Caco-2 (cell line): ENCODE measurements around the gene ZNF45. TPM values are rescaled to one million over a fixed set of nuclear protein-coding genes. Genes with fewer than 3 reads are reported as not detected.

Experiments used
- BruUV-seq: library from RNA; stranded (reverse); fragments of 400-500 nt; replicated peaks from 2 replicates; lab custom pipeline; 2021; lab: Mats Ljungman, UMichigan
- CTCF ChIA-PET: fragments of 300-600 bp; sonication (Branson Sonifier 250); formaldehyde crosslinking; loops from one replicate; lab custom pipeline; 2022; ENCODE audit warnings: antibody characterized with exemption; lab: Charles Lee
- POLR2A ChIA-PET: fragments of 300-600 bp; sonication (Branson Sonifier 250); formaldehyde crosslinking; loops from one replicate; lab custom pipeline; 2022; ENCODE audit warnings: antibody characterized with exemption; lab: Charles Lee
- DNase-seq, 2 experiments: peaks; one replicate each; pipeline versions ENCODE4 v3.0.0 to v3.0.0-alpha.2; 2020 to 2022
- H3K27me3 ChIP-seq: replicated peaks from 2 replicates; pipeline ENCODE4 v1.6.0; 2011; ENCODE audit warnings: low read length; ENCODE audit not compliant: control insufficient read depth, insufficient read depth
- H3K36me3 ChIP-seq: 2 replicates; pipeline ENCODE4 v1.5.1; 2011; ENCODE audit warnings: low read length; ENCODE audit not compliant: control insufficient read depth, insufficient read depth
- H3K4me1 ChIP-seq: fragments of 250-450 bp; sonication (Bioruptor Pico); 2 replicates; pipeline ENCODE4 v1.5.1; 2020; ENCODE audit warnings: mild to moderate bottlenecking
- H3K4me3 ChIP-seq: 2 replicates; pipeline ENCODE4 v1.5.1; 2011; ENCODE audit warnings: low read depth, mild to moderate bottlenecking, control low read depth, low read length
- H3K9me3 ChIP-seq: fragments of 250-450 bp; sonication (Bioruptor Pico); 2 replicates; pipeline ENCODE4 v1.5.1; 2020; ENCODE audit warnings: mild to moderate bottlenecking, moderate library complexity
- H3K27ac Mint-ChIP-seq: one replicate; pipeline ENCODE4 v1.8.0; 2022; ENCODE audit warnings: mixed read lengths; ENCODE audit not compliant: unreplicated experiment
- H3K27me3 Mint-ChIP-seq: one replicate; pipeline ENCODE4 v1.8.0; 2022; ENCODE audit warnings: mixed read lengths; ENCODE audit not compliant: insufficient read depth, unreplicated experiment
- H3K36me3 Mint-ChIP-seq: one replicate; pipeline ENCODE4 v1.8.0; 2022; ENCODE audit warnings: mild to moderate bottlenecking, mixed read lengths; ENCODE audit not compliant: insufficient read depth, unreplicated experiment
- H3K4me1 Mint-ChIP-seq: one replicate; pipeline ENCODE4 v1.8.0; 2022; ENCODE audit warnings: low read depth, mixed read lengths; ENCODE audit not compliant: unreplicated experiment
- H3K4me3 Mint-ChIP-seq: one replicate; pipeline ENCODE4 v1.8.0; 2022; ENCODE audit warnings: mild to moderate bottlenecking, moderate library complexity, mixed read lengths; ENCODE audit not compliant: unreplicated experiment
- H3K9me3 Mint-ChIP-seq: one replicate; pipeline ENCODE4 v1.8.0; 2022; ENCODE audit warnings: mixed read lengths; ENCODE audit not compliant: unreplicated experiment
- intact Hi-C: fragments of 100-400 bp; cut with micrococcal nuclease; formaldehyde crosslinking; loops from one replicate; pipeline ENCODE4 v1.10.0; 2022; ENCODE audit not compliant: unreplicated experiment
- total RNA-seq: library from RNA; stranded (reverse); gene quantifications from 2 replicates; pipeline ENCODE4 v1.2.3, GENCODE V29; 2022
- TF ChIP-seq, protein P1 (sequence below), 2 experiments: fragments of 200-600 bp in 1 of 2; IDR thresholded peaks; 1 replicate in 1 of 2; 2 replicates in 1 of 2; pipeline versions ENCODE4 v1.5.1 to v1.8.0; 2011 to 2022; ENCODE audit warnings: antibody characterized with exemption in 1 of 2, control low read depth in 1 of 2, inconsistent platforms in 1 of 2, low read depth in 1 of 2, low read length in 1 of 2, mild to moderate bottlenecking in 1 of 2, moderate library complexity in 1 of 2; ENCODE audit not compliant: insufficient read depth in 1 of 2, severe bottlenecking in 1 of 2, unreplicated experiment in 1 of 2

Gene ZNF45
- total RNA-seq, 1 experiment from 2014 or later = 14.8 TPM

DNA sequence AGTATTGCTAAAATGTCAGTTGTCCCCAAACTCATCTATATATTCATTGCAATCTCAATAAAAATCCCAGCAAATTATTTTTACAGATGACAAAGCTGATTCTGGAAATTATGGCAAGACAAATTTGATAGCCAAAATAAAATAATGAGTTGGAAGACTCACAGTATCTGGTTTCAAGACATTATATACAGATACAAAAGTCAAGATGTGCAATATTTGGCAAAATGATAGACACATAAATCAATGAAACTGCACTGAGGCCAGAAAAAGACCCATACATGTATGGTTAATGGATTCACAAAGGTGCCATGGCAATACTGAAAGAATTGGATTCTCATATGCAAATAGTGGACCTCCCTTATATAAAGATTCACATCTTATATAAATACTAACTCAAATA, 24.2 kb downstream of the ZNF45 start:
- intact Hi-C loops = no loop called here
- H3K27me3 Mint-ChIP-seq = no peaks in the 10 kb centered on the region
- peaks cover 50% of the 10 kb centered on the region for H3K9me3 Mint-ChIP-seq
- ChIA-PET POLR2A (no interaction called here), CTCF (no interaction called here)
- Histone ChIP-seq H3K36me3 (peaks cover 2% of the 10 kb centered on the region; the same call in 1 of the 2 replicates), H3K4me1 (no peaks in the 10 kb centered on the region), H3K9me3 (peaks cover 36% of the 10 kb centered on the region), H3K4me3 (no peak overlapping the region), H3K27me3 (no peaks in the 10 kb centered on the region)
- TF ChIP-seq, protein P1, sequence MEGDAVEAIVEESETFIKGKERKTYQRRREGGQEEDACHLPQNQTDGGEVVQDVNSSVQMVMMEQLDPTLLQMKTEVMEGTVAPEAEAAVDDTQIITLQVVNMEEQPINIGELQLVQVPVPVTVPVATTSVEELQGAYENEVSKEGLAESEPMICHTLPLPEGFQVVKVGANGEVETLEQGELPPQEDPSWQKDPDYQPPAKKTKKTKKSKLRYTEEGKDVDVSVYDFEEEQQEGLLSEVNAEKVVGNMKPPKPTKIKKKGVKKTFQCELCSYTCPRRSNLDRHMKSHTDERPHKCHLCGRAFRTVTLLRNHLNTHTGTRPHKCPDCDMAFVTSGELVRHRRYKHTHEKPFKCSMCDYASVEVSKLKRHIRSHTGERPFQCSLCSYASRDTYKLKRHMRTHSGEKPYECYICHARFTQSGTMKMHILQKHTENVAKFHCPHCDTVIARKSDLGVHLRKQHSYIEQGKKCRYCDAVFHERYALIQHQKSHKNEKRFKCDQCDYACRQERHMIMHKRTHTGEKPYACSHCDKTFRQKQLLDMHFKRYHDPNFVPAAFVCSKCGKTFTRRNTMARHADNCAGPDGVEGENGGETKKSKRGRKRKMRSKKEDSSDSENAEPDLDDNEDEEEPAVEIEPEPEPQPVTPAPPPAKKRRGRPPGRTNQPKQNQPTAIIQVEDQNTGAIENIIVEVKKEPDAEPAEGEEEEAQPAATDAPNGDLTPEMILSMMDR (IDR thresholded peaks at IDR 0.05; ENCODE audit: insufficient read depth in 1 of 2, low read depth in 1 of 2, low read length in 1 of 2, severe bottlenecking in 1 of 2, unreplicated experiment in 1 of 2) = no peak
- no TSS peak for BruUV-seq
- peaks cover 32% of the 10 kb centered on the region for H3K36me3 Mint-ChIP-seq
- no peaks in the 10 kb centered on the region for H3K4me1 Mint-ChIP-seq
- H3K27ac Mint-ChIP-seq = no peak overlapping the region
- H3K4me3 Mint-ChIP-seq = no peak overlapping the region
- DNase-seq = no peak

DNA sequence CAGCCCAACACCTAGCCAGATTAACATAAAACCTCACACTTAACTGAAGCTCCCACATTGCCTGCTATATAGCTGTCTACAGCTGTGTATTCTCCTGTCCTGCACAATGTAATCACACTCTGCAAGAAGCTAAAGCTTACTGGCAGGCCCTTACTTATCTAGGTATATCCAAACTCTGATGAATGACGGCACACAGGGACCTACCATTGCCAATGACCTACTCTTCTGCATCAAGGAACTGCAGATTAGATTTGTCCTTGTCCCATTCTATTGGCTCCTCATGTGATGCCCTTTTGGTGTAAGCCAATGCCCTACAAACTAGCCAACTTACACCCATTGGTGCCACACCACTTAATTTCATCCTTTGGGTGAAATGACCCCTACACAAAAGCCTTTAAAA, 26.4 kb downstream of the ZNF45 start:
- Mint-ChIP-seq H3K27ac (no peak overlapping the region), H3K36me3 (peaks cover 14% of the 10 kb centered on the region), H3K27me3 (no peaks in the 10 kb centered on the region), H3K4me1 (no peaks in the 10 kb centered on the region), H3K9me3 (peaks cover 55% of the 10 kb centered on the region), H3K4me3 (no peak overlapping the region)
- intact Hi-C loops = no loop called here
- H3K4me1 ChIP-seq = no peaks in the 10 kb centered on the region
- DNase-seq = no peak
- H3K27me3 ChIP-seq = no peaks in the 10 kb centered on the region
- H3K4me3 ChIP-seq = no peak overlapping the region
- TF ChIP-seq, protein P1 (IDR thresholded peaks at IDR 0.05; ENCODE audit: insufficient read depth in 1 of 2, low read depth in 1 of 2, low read length in 1 of 2, severe bottlenecking in 1 of 2, unreplicated experiment in 1 of 2) = no peak
- CTCF ChIA-PET = no interaction called here
- H3K36me3 ChIP-seq = 0 out of 2 replicates have a peak, but pooled peaks cover 2% of the 10 kb centered on the region
- POLR2A ChIA-PET = no interaction called here
- peaks cover 31% of the 10 kb centered on the region for H3K9me3 ChIP-seq
- no TSS peak for BruUV-seq

GRCh38 chr19:43906774-43907173, 28.3 kb downstream of the ZNF45 start:
- POLR2A ChIA-PET = no interaction called here
- Histone ChIP-seq H3K36me3 (no peaks in the 10 kb centered on the region), H3K27me3 (no peaks in the 10 kb centered on the region), H3K9me3 (peaks cover 27% of the 10 kb centered on the region), H3K4me3 (no peak overlapping the region), H3K4me1 (no peaks in the 10 kb centered on the region)
- TF ChIP-seq, protein P1 (IDR thresholded peaks at IDR 0.05; ENCODE audit: insufficient read depth in 1 of 2, low read depth in 1 of 2, low read length in 1 of 2, severe bottlenecking in 1 of 2, unreplicated experiment in 1 of 2) = no peak
- CTCF ChIA-PET = no interaction called here
- intact Hi-C loops = no loop called here
- Mint-ChIP-seq H3K27me3 (no peaks in the 10 kb centered on the region), H3K36me3 (peaks cover 6% of the 10 kb centered on the region), H3K27ac (no peak overlapping the region), H3K9me3 (peaks cover 52% of the 10 kb centered on the region), H3K4me1 (no peaks in the 10 kb centered on the region), H3K4me3 (no peak overlapping the region)
- no TSS peak for BruUV-seq
- no peak for DNase-seq
